ENCODE data around the gene MYF6.
"Not testable (repeated sequence)": the region's sequence is repeated elsewhere in the genome, so short reads cannot be mapped to it uniquely, and the experiment has no call there.

The MYF6 gene

DNA sequence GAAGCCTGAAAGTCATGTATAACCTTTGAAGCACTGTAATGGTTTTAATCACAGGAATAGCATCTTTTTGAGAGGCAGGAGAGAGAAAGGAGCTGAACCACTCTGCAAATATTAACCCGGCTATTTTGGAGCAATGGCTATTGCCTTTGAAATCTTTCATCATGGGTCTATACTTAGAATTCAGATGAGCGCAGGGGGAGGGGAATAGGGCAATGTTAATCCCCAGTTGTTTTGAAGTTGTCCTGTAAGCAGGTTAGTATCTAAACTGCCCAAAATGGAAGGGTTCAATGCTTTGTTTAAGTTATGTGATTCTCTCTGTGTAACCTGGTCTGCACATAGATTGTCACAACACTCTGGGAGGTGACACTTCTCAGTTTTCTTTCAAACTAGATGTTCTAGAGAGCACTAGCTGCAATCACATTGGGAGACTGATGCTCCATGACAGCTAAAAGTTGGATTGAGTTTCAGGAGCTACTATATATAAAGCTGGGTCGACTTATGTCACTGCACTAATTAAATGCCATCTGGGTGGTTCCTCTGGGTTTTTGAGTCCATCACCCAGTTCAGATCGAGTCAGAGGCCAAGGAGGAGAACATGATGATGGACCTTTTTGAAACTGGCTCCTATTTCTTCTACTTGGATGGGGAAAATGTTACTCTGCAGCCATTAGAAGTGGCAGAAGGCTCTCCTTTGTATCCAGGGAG, at the start of gene MYF6:
TSS of gene MYF6 (plus strand) at position 509 of the 704 bp plus-strand sequence. CDS start at position 595, 86 bp downstream.
- no peak for DNase-seq

DNA sequence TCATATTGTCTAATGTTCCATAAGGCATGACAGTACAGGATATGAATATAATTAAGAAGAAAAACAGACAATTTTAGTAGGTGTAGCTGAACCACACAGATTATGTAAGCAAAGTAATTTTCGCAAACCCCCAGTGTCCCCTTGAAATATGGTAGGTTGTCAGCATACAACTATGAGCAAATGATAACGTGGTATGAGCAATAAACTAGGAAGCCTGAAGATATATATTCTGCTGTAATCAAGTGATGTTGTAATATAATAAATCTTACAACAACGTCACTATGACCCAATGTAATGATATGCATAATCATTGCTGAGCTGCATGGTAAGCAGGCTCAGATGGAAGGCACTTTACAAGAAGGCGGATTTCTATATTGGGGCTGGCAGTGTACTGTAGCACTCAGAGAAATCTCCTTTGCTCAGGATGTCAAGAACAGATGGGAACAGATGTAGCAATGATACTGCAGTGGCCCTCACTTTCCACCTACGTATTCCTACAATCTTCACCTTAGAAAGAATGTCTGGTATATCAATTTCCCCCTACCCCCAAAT, 47.8 kb upstream of the MYF6 start:
- DNase-seq, result no peak

DNA sequence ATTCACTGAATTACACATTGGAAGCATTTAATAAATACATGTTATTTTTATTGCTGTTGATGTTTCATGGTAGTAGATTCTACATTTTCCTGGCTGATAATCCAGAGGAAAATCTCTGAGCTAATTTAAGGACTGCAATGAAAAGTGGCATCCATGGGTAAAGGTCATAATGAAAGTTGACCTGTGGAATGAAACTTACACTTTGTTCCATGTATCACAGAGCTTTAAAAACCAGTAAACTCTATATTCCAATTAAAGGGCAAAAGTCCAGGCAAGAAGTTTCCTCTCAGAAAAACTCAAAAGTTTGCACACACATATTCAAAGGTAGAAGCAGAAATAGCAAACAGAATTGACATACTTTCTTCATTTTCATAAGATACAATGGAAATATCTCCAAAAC, 44.8 kb upstream of the MYF6 start:
- no peak for DNase-seq

- DNase-seq, result no peak
These were observed 37.2 kb upstream of the MYF6 start for GRCh38 chr12:80670214-80670613.

GRCh38 chr12:80676042-80676636, 31.3 kb upstream of the MYF6 start:
- not testable (repeated sequence) for DNase-seq

GRCh38 chr12:80676856-80677255, 30.6 kb upstream of the MYF6 start:
- DNase-seq, result no peak

GRCh38 chr12:80677994-80678393, 29.4 kb upstream of the MYF6 start:
- no peak for DNase-seq

DNA sequence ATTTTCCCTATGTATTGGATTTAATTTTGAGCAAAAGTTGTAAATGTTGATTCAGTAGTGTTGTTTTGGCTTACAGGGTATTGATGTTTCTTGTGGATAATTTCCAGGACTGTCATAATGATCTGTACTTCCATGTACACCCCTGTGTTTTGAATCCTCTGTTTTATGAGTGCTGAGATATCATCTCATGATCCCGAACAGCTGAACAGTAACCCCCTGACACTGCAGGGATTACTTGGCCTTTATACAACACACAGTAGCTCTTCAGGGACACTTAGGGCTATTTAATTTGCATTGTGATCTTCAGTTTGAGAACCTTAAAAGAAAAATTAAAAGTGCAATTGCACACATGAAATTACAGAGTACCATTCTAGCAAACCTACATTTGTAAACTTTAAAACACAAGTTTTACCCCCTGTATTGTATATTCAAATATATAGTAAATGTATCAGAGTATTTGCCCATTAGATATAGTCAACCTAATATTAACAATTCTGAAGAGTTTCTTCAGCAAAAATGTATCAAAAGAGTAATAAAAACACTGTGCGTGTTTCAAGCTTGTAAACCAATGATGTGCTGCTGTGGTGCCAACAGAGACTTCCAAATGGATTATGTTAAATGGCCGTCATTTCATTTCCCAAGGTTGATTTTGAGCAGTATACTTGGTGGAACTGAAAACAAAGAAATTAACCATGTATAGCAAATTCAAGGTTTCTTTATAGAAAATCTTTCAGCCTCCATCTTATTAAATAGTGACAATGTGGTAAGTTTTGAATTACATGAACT, 27.9 kb upstream of the MYF6 start:
- DNase-seq, result no peak

DNA sequence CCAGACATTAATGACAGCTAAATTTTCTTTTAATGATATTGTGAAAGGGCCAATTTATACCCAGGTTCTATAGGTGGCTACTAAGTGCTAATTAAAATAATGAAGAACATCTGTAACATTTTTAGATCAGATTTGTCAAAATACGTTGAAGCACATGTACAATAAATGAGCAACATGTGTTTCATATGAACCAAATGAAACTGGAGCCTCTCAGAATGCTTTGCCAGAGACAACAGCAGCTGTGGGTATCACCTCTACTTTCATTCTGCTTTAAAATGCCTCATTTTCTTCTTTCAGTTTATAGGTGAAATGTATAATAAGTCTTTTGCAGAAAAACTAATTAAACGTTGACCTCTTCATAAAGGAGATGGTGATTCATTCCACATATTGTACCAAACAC, 26.1 kb upstream of the MYF6 start:
- DNase-seq, result no peak

- DNase-seq, result no peak
These were observed 25.6 kb upstream of the MYF6 start for GRCh38 chr12:80681786-80682185.

GRCh38 chr12:80684077-80684495, 23.3 kb upstream of the MYF6 start:
- peak; percentile 44 for DNase-seq

DNA sequence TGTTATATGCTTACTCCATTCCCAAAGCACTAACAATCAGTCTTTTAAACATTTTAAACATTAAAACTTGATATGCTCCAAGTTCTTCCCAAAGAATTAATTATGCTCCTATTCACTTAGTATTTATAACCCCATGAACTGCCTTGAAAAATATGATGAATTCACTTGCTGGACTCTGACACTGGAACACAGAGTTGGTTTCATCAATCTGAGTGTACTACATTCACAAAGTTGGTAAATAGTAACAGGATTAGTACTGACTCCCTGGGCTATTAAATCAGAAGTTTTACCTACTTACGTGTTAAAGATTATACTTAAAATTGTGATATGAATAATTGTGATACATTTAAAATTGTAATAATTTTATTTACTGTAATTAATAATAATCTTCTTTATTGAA, 17.3 kb upstream of the MYF6 start:
- no peak for DNase-seq

DNA sequence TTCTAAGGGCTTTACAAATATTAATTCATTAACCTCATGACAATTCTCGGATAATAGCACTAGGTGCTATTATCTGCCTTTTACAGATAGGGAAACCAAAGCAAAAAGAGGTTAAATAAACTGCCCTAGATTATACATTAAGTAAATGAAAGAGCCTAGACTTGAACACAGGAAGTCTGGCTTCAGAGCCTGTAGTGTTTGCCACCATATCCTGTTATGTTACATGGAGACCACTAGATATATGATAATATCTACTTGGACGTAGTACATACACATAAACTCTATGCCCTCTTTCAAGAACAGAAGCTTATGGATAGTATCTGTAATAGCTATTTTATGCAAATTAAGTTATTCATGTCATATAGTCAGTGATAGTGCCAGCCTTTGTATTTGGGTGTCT, 16.9 kb upstream of the MYF6 start:
- DNase-seq, result peak; percentile 8

DNA sequence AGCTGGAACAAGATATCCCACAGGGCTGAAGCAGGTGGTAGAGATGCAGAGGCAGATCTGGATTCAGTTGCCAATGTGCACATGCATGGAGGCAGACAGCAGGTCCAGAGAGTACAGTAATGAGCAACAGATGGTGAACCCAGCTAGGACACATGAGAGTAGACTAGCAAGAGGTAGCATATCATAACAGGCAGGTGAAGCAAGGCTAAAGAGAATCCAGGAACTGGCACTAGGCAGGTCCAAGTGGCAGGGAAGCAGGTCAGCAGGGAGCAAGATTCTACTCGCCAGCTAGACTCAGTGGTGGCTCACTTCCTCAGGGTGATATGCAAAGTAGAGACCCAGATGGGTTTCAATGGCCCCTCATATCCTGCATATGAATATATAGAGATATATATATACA, 15.3 kb upstream of the MYF6 start:
- no peak for DNase-seq

GRCh38 chr12:80697270-80697887, 10.1 kb upstream of the MYF6 start:
- no peak for DNase-seq

DNA sequence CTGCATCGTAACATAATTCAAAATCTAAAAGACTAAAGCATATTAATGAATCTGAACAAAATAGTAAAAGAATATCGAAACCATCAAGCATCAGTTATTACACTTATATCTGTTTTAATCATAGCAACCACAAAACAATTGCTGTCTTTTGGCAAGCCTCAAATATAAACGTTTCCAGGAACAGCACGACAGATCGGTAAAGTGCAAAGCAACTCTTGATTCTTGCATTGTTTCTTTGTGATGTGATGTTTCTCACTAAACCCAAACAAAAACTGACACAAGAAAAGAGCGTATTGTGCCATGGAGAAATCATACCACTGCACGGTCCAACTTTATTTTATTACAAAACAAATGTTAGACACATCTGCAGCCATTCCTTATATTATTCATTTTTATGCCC, 9.2 kb upstream of the MYF6 start:
- no peak for DNase-seq

DNA sequence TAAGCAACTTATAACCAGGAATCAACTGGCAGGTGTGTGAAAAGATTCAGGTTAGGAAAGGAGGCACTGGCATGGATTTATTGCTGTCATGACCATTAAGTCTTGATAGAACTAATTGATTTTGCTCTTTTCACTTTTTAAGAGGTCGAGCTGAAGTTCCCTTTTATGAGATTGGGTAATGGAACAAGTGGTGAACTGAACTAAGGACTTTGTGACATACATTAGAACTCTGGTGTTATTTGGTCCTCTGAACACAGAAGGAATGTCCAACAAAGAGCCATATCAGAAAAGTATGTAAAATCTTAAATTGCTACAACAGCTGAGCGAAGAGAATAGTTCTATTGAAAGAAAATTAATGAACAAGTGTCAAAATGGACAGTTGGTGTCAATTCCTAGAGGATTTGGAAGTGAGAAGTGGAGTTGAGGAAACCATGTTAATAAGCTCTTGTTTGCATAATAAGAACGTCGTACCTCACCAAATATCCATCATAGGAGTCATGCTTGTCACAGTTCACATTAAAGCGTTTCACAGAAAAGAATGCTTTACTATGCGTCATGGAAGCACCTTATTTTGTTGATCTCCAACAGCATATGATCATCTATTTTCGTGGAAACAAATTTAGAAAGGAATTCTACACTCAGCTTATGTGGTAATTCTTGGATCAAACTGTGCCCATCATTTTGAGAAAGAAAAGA, 8.4 kb upstream of the MYF6 start:
- no peak for DNase-seq

DNA sequence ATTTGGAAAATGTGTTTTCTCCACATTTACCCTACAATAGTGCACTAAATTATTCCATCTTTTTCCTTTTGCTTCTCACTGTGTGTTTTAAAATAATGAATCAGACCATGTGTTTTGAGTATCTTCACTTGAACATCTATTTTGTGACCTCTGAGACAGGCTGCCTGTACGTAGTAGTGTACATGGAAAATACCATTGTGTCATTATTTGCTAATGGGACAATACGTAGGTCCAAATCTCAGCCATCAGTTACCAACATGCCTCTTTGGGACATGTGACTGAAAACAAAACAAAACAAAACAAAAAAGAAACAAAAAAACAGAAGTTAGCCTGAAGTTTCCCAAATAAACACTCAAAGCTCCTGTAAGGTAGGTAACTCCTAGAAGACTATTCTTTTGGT, 7.1 kb upstream of the MYF6 start:
- no peak for DNase-seq

GRCh38 chr12:80701388-80701787, 6.0 kb upstream of the MYF6 start:
- no peak for DNase-seq

- DNase-seq, result peak; percentile 49
These were observed 4.3 kb upstream of the MYF6 start for GRCh38 chr12:80702889-80703805.

DNA sequence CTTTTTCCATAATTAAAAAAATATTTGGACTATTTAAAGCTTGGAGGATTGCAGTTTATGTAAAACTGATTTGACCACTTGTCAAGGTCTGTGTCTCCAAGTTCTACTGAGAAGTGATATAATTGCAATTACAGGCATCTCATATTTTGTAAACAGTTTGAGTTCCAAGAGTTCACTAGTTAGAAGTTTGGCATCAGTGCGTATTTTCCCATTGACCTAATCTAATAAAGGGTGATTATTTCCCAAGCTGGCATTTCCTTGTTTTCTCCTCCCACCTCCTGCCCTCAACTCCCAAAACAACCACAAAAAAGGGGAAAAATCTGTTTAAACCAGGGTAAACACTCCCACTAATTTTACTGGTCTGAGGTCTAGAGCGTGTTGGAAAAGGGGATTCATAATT, 3.0 kb upstream of the MYF6 start:
- DNase-seq, result no peak

- DNase-seq, result no peak
These were observed 410 bp downstream of the MYF6 start for GRCh38 chr12:80707830-80708258.
